ENCODE results near the gene PRSS22. TPM values are rescaled to one million over a fixed set of nuclear protein-coding genes. Genes with fewer than 3 reads are reported as not detected.

PRSS22 gene
- polyA plus RNA-seq, 1 of the 3 experiments (the other 2 are of a cell fraction): not detected

GRCh38 chr16:2854700-2855309, 3.2 kb downstream of the PRSS22 start:
- Histone ChIP-seq H3K4me1 (ENCODE audit: control insufficient read depth in 1 of 2, insufficient read depth in 2 of 2, low read depth in 1 of 2, low read length in 1 of 2) (peaks cover 0 to 6% of the 10 kb centered on the region in 2 experiments; a peak in 1 of 4 replicates), H4K20me1 (ENCODE audit: insufficient read depth) (no peaks in the 10 kb centered on the region), H2AFZ (ENCODE audit: low read depth) (no peak overlapping the region), H3K9ac (no peak overlapping the region), H3K9me2 (no peaks in the 10 kb centered on the region), H3K9me3 (0 out of 2 replicates have a peak, but pooled peaks cover 6% of the 10 kb centered on the region), H3K27me3 (ENCODE audit: insufficient read depth) (no peaks in the 10 kb centered on the region; the same call in none of the 2 replicates), H3K36me3 (replicated peaks in 1 of 2; ENCODE audit: control insufficient read depth in 1 of 2, insufficient read depth in 2 of 2, low read length in 1 of 2) (no peaks in the 10 kb centered on the region), H3K27ac (ENCODE audit: low read depth in 2 of 2, low read length in 1 of 2) (no peak overlapping the region), H3K79me2 (ENCODE audit: insufficient read depth) (no peaks in the 10 kb centered on the region), H3K4me3 (ENCODE audit: low read depth in 2 of 2, low read length in 1 of 2) (no peak overlapping the region), H3F3A (replicated peaks; ENCODE audit: insufficient read depth) (no peaks in the 10 kb centered on the region), H3K4me2 (no peak overlapping the region)
- POLR2A ChIA-PET: interaction anchor here (2.1 kb wide), 1 partner anchor 13 kb away, joined by 7 read pairs; no protein-coding TSS in a partner anchor
- 39% methylated on average over 5 of the region's 5 CpGs for WGBS (ENCODE audit: low lambda C conversion rate)
- peak; percentile 46 for DNase-seq
- CTCF ChIA-PET: interaction anchor here (0.8 to 3.8 kb wide), 7 partner anchors 12 to 105 kb away, joined by 3 to 34 read pairs (median 4); no protein-coding TSS in a partner anchor
- TF ChIP-seq RXRA (IDR thresholded peaks at IDR 0.05; ENCODE audit: borderline replicate concordance, low read depth): no peak
- TF ChIP-seq CTCF (IDR thresholded peaks at IDR 0.05): peak; percentile 58

GRCh38 chr16:2853531-2854073, 4.4 kb downstream of the PRSS22 start:
- Histone ChIP-seq H3K9ac (no peak overlapping the region), H3K79me2 (ENCODE audit: insufficient read depth) (no peaks in the 10 kb centered on the region), H3K27me3 (ENCODE audit: insufficient read depth) (peaks cover 5% of the 10 kb centered on the region), H3K4me2 (no peak overlapping the region), H2AFZ (ENCODE audit: low read depth) (no peak overlapping the region), H3K36me3 (replicated peaks in 1 of 2; ENCODE audit: control insufficient read depth in 1 of 2, insufficient read depth in 2 of 2, low read length in 1 of 2) (no peaks in the 10 kb centered on the region), H4K20me1 (ENCODE audit: insufficient read depth) (no peaks in the 10 kb centered on the region), H3F3A (replicated peaks; ENCODE audit: insufficient read depth) (no peaks in the 10 kb centered on the region), H3K4me3 (ENCODE audit: low read depth in 2 of 2, low read length in 1 of 2) (no peak overlapping the region), H3K27ac (ENCODE audit: low read depth in 2 of 2, low read length in 1 of 2) (no peak overlapping the region), H3K9me3 (0 out of 2 replicates have a peak, but pooled peaks cover 6% of the 10 kb centered on the region), H3K9me2 (no peaks in the 10 kb centered on the region), H3K4me1 (ENCODE audit: control insufficient read depth in 1 of 2, insufficient read depth in 2 of 2, low read depth in 1 of 2, low read length in 1 of 2) (peaks cover 0 to 6% of the 10 kb centered on the region in 2 experiments; a peak in 1 of 4 replicates)
- ChIA-PET CTCF (interaction anchor here (0.6 to 3.8 kb wide), 7 partner anchors 13 to 80 kb away, joined by 3 to 34 read pairs (median 5); partner anchors contain the start of gene FLYWCH2), POLR2A (interaction anchor here (1.2 to 2.1 kb wide), 2 partner anchors 15 to 100 kb away, joined by 3 to 7 read pairs; no protein-coding TSS in a partner anchor)
- 59% methylated on average over 10 of the region's 18 CpGs for WGBS (ENCODE audit: low lambda C conversion rate)
- peak; percentile 34 for DNase-seq
- TF ChIP-seq ZBTB33 (IDR thresholded peaks at IDR 0.05; ENCODE audit: borderline replicate concordance, low read depth) (no peak), MEF2A (IDR thresholded peaks at IDR 0.05; ENCODE audit: borderline replicate concordance, low read depth) (no peak), RCOR1 (IDR thresholded peaks at IDR 0.05; ENCODE audit: low read length) (no peak), FOXM1 (IDR thresholded peaks at IDR 0.05; ENCODE audit: low read depth) (no peak), MXI1 (IDR thresholded peaks at IDR 0.05; ENCODE audit: low read depth, low read length) (no peak), FOSL2 (IDR thresholded peaks at IDR 0.05; ENCODE audit: borderline replicate concordance, low read depth) (no peak), SIN3A (IDR thresholded peaks at IDR 0.05; ENCODE audit: borderline replicate concordance, low read depth, low read length) (no peak), GABPA (IDR thresholded peaks at IDR 0.05; ENCODE audit: low read depth) (no peak), SMC3 (IDR thresholded peaks at IDR 0.05; ENCODE audit: low read depth, low read length) (no peak), CHD2 (IDR thresholded peaks at IDR 0.05; ENCODE audit: low read length, partially characterized antibody) (no peak), TCF12 (IDR thresholded peaks at IDR 0.05) (no peak), NRF1 (IDR thresholded peaks at IDR 0.05; ENCODE audit: low read depth, low read length) (no peak), EP300 (IDR thresholded peaks at IDR 0.05; ENCODE audit: borderline replicate concordance in 1 of 2, low read depth in 1 of 2, low read length in 1 of 2) (no peak), NFIC (IDR thresholded peaks at IDR 0.05; ENCODE audit: borderline replicate concordance) (no peak), TEAD4 (IDR thresholded peaks at IDR 0.05; ENCODE audit: borderline replicate concordance, insufficient read depth) (no peak), FOXJ3 (CRISPR knock-in tag; IDR thresholded peaks at IDR 0.05) (no peak), REST (IDR thresholded peaks at IDR 0.05; ENCODE audit: low read depth, low read length) (no peak), JUND (IDR thresholded peaks at IDR 0.05) (no peak)

All from SK-N-SH (cell line).